HG03108 (cell line): Measurements from ENCODE around the gene HDAC8.

Experiments
- ATAC-seq: cut with Tn5 transposase; IDR thresholded peaks from one replicate; pipeline ENCODE4 v1.9.1; 2021; ENCODE audit warnings: moderate library complexity; ENCODE audit not compliant: unreplicated experiment

HDAC8 gene

GRCh38 chrX:72387247-72387646 lies 185.4 kb downstream of the HDAC8 start:
- ATAC-seq = no peak

- no peak for ATAC-seq
Observed at GRCh38 chrX:72382202-72382595, 190.4 kb downstream of the HDAC8 start.

DNA sequence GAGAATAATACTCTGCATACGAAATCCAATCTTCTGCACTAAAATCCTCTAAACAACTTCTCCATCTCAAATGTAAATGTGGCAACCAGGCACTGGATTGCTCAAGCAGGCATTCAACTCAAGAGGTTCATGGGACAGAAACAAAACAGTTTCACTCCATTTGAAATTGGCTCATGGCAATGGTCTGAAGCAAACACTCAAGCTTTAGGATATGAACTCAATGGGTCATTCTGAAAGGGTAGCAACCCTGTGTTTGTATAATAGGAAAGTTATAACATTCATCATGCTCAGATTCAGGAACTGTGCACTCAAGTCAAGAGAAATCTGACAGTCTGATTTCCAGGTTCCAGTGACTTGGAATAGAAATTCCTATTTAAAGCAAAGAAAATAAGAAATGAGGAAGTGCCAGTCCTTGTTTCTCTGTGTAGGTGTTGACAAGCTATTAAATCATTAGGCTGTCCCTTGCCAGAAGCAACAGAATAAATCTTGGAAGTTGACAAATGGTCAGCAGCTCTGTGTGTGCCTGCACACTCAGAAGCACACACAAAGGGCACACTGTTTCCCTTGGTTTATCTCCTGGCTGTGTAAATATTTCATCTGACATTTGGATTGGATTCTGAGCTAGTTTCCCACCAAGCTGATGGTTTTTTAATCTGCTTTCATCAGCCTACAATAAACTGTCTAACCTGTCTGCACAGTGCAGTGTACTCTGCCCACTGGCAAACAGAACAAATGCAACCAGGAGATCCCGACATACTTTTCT lies 191.0 kb downstream of the HDAC8 start:
- no peak for ATAC-seq

DNA sequence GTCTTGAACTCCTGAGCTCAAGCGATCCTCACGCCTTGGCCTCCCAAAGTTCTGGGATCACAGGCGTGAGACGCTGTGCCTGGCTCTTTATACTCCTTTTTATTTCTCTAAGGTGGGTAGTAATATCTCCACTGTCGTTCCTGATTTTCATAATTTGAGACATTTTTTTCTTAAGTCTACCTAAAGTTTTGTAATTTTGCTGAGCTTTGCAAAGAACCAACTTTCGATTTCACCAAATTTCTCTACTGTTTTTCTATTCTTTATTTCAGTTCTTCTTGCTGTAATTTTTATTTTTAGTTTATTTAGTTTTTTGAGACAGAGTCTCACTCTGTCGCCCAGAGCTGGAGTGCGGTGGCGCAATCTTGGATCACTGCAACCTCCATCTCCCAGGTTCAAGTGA lies 196.5 kb downstream of the HDAC8 start:
- ATAC-seq = no peak

DNA sequence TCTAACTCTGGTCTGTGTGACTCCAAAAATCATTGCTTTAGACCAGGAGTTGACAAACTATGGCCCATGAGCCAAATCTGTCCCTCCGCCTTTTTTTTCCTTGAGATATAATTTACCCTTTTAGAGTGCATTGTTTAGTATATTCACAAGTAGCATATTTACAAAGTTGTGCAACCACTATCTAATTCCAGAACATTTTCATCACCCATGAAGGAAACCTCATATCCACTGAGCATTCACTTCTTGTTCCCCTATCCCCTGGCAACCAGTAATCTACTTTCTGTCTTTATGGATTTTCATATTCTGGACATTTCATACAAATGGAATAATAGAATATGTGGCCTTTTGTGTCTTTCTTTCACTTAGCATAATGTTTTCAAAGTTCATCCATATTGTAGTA lies 199.5 kb downstream of the HDAC8 start:
- no peak for ATAC-seq

GRCh38 chrX:72372735-72373134 lies 199.9 kb downstream of the HDAC8 start:
- ATAC-seq = no peak

DNA sequence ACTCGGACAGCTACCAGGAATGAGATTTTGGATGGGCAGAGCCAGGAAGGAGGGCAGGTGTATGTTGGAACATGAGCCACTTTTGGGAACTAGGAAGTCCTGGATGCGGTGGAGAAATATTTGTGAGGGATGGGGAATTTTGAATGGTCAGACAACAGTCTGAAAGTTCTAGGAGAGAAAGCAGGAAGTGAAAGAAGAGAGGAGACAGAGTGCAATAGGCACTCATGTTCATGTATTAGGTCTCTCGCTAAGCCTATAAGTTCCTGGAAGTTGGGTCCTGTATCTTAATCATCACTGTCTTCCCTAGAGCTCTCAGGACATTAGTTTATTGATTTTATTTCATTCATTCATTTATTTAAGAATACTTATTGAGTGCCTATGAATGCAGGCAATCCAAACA lies 201.2 kb downstream of the HDAC8 start:
- ATAC-seq = no peak

GRCh38 chrX:72368796-72369195 lies 203.8 kb downstream of the HDAC8 start:
- no peak for ATAC-seq

DNA sequence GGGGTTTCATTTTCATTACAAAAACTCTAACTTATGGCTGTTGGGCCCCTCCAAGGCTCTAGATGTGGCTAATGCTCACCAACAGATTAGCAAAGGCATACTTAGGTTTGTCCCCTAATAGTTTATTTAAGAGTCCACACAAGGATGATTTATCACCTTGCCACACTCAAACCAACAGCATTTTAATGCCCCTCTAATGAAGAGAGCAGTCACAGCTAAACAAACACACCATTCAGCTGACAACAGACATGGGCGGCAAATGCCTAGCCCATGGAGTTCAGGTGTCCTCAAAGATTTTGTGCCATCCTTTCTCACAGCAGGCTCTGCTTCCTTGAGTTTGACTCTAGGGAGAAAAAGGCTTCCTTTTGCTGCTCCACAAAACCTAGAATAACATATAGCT lies 205.1 kb downstream of the HDAC8 start:
- no peak for ATAC-seq

DNA sequence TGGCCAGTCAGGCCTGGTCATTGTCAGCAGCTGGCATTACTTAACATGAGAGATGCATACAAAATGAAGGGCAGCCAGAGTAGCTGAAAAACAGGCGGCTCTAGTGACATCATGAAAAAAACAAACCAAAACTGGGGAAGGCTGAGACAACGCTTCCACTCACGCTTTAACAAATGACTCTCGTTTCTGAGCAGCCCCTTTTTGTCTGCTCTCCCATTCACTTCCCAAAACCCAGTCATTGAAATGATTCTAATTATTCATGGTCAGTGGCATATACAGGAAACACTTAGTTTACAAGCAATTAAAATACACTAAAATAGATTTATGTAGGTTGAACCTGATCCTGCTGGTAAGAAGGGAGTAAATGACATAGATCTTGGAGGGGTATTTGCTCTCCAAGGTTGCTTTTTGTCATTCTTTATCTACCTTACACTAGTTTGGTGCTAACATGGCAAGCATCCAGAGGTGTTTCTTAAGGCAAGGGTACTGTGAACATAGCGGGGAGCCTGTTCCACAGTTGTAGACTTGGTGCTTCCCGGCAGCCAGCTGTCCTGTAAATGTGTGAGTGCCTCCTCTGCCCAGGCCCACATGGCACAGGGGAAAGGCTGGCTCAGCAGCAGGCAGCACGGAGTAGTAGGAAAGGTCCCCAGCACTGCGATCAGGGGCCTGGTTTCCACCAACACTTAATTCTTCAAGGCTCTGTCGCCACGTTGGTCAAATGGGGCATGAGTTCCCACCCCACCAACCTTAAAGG lies 205.8 kb downstream of the HDAC8 start:
- ATAC-seq = no peak

- no peak for ATAC-seq
Observed at GRCh38 chrX:72366178-72366577, 206.5 kb downstream of the HDAC8 start.

- no peak for ATAC-seq
Observed at GRCh38 chrX:72365126-72365525, 207.5 kb downstream of the HDAC8 start.

DNA sequence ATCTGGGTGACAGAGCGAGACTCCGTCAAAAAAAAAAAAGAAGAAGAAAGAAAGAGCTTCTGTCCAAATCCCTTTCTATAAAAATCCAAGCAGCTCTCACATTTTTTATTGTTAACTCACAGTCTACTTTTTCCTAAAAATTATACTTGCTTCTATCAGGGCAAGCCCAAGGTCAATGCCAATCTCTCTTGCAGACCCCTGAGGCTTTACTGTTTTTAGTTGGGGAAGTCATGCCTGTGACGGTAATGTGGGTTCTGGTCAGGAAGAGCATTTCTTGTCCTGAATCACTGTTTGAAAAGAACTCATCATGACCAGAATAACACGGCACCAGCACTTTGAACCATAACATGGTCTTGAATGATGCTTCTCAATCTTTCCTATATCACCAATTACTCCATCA lies 212.3 kb downstream of the HDAC8 start:
- ATAC-seq = no peak

DNA sequence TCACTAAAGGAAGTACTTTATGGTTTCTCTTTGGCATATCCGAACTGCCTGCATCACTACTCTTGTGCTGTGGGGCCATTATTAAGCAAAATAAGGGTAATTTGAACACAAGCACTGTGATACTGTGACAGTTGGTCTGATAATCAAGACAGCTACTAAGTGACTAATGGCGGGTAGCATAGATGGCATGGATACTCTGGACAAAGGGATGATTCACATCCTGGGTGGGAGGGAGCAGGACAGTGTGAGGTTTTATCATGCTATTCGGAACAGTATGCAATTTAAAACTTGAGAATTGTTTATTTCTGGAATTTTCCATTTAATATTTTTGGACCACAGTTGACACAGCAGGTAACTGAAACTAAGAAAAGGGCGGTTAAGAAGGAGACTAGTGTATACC lies 214.3 kb downstream of the HDAC8 start:
- no peak for ATAC-seq

DNA sequence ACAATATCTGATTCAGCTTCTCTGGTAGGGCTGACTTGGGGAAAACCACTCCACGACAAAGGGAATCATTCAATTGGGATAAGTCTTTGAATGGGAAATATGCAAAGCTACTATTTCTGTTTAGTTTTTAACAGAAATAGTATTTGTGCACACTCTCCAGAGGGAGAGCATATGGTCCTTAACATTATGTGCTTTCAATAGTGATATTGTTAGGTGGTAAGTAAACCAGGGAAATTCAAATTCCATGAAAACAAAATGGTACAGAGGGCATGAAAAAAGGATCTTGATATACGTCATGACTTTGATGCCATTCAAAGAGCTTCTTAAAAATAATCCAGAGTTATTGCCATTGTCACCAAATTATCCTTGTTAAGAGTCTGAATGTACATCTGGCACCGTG lies 219.9 kb downstream of the HDAC8 start:
- no peak for ATAC-seq

DNA sequence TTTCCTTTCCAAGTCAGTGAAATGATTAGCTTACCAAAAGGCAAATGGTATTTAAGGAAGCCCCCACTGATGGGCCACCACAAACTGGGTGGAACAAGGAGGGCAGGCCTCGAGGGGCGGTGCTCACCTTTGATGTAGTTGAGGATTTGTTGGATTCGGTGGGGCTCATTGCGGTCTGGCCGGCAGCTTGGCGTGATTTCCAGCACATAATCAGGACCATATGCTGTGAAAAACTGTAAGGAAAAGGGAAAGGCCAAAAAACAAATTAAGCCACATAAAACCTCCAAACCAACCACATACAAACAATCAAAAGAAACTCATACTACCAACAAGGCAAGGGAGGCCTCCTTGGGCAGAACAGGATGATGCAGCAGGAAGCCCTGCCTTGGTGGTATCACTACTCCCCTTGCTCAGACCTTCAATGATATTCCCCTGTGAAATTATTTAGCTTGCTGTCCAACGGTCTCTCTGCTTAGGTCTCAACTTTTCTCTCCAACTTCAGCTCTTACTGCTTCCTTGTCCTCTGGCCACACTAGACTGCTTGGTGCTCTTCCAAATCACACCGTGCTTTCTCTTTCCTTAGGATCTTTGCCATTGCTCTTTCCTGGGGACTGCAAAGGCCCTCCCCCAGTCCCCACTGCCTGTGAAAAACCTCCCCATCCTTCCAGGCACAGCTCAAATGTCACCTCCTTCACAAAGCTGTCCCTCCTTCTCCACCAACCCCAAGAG lies 220.9 kb downstream of the HDAC8 start:
- no peak for ATAC-seq

DNA sequence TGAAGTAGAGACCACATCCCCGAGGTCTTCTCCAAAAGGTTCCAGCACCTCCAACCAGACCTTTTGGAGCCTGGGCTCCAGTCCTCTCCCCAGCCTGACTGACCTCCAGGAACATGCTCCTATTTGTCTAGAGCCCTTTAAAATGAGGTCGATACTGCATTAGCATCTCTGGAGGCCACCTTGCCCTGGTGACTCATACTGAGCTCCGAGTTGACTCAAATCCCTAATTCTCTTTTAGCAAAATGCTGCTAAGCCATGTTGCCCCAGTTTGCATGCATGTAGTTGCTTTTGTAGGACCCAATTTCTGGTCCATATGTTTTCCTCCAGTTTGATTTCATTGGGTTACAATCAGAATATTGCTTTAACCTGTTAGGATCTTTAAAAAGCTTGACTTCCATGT lies 223.5 kb downstream of the HDAC8 start:
- ATAC-seq = no peak

DNA sequence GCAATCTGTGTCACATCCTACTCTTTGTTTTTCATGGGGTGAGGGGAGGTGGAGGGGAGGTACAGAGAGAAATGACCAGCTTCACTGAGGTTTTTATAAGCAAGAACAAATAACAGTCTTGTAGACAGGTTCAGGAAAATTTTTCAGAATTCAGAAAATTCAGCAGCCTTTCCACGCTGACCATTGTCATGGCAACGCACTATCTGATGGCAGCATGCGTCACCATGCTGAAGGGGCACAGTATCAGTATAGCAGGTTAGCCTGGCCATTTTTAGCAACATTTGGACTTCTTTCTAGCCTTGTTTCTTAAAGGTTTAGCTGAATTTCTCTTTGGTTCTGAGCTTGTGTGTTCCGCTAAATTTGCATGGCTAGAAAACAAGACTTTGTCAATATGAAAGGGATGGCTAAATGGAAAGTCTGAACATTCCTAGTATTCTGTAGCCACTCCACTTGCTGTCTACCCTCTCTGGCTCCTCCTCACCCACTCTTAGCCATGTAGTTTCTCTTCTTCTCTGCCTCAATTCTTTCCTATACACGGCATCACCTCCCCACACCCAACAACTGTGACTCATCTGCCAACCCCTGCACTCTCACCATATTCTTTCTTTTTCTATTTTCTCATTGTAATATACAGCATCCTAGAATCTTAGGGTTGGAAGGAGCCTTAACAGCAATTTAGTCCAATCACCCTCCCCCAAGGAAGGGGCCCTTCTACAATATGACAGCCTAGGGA lies 224.2 kb downstream of the HDAC8 start:
- no peak for ATAC-seq

DNA sequence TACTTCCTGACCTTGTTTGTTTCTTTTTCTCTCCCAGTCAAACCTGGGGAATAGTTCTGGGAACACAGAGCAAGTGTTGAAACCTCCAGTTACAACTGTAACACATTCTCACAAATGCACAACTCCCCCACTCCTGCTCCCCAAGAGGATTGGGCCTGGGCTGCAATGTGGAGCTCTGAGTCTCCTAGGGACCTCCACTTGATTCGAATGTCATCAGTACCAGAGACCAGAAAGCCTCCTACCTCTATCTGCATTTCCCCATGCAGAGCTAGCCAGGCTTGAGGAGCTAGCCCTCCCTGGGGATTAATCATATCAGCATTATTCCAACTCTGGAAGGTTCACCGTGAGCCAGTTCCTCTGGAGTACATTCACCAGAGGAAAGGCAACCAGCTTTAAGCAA lies 225.3 kb downstream of the HDAC8 start:
- ATAC-seq = no peak

DNA sequence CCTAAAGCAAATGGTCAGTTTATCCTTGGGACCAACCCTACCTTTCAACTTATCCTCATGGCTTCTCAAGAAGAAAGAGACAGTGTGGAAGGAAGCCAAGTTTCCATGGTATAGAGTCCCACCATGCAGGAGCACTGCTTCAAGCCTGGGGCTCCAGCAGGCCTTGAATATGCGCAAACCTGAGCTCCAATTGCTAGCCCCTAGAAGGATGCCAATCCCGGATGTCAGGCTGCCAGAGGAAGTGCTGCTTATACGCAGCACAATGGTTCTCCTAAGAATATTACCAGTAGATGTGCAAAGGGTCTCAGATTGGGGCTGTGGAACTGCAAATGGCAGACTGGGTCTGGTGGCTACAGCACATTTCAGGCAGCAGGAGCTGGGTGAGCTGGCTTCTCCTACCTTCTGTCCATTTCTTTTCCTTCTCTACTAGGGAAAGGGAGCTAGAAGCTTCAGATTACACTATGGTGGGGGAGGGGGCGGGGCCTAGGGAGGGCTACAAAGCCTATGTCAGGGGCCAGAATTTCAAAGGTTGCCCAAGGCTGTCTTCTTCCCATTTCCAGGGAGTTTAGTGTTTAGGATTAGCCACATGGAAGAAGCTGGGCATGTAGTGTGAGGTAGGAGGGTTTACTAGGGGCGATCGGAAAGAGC lies 226.2 kb downstream of the HDAC8 start:
- ATAC-seq = no peak

GRCh38 chrX:72340626-72341025 lies 232.0 kb downstream of the HDAC8 start:
- no peak for ATAC-seq
